MM.1S (cell line): Measurements from ENCODE around the gene EVX2.
A peak's percentile ranks its signal among the peaks of the same experiment; 100 is the strongest.

Source experiments
- DNase-seq: peaks from one replicate; pipeline ENCODE4 v3.0.0-alpha.2; 2015
- H2AFZ ChIP-seq: fragments of 300-600 bp; sonication (generic); 2 replicates; pipeline ENCODE4 v1.6.0; 2016; ENCODE audit warnings: antibody characterized with exemption, low read length
- H3F3A ChIP-seq: fragments of 300-600 bp; sonication (generic); 2 replicates; pipeline ENCODE4 v1.6.1; 2016; ENCODE audit warnings: mild to moderate bottlenecking, antibody characterized with exemption, low read length, moderate library complexity, mixed read lengths; ENCODE audit not compliant: insufficient read depth
- H3K27ac ChIP-seq: fragments of 300-600 bp; sonication (generic); 2 replicates; pipeline ENCODE4 v1.5.1; 2016; ENCODE audit warnings: mild to moderate bottlenecking, low read length
- H3K27me3 ChIP-seq: fragments of 300-600 bp; sonication (generic); replicated peaks from 2 replicates; pipeline ENCODE4 v1.6.0; 2016; ENCODE audit warnings: low read length; ENCODE audit not compliant: insufficient read depth
- H3K36me3 ChIP-seq: fragments of 300-600 bp; sonication (generic); replicated peaks from 2 replicates; pipeline ENCODE4 v1.6.1; 2016; ENCODE audit warnings: mild to moderate bottlenecking, low read length, mixed read lengths; ENCODE audit not compliant: insufficient read depth
- H3K4me1 ChIP-seq: fragments of 300-600 bp; sonication (generic); 2 replicates; pipeline ENCODE4 v1.6.1; 2016; ENCODE audit warnings: low read length, mixed read lengths
- H3K4me2 ChIP-seq: fragments of 300-600 bp; sonication (generic); 2 replicates; pipeline ENCODE4 v1.6.0; 2016; ENCODE audit warnings: low read depth, low read length
- H3K4me3 ChIP-seq: fragments of 300-600 bp; sonication (generic); 2 replicates; pipeline ENCODE4 v1.5.1; 2016; ENCODE audit warnings: low read length, mixed read lengths
- H3K79me2 ChIP-seq: fragments of 300-600 bp; sonication (generic); 2 replicates; pipeline ENCODE4 v1.6.1; 2016; ENCODE audit warnings: mixed run types, low read length, mixed read lengths
- H3K9ac ChIP-seq: fragments of 300-600 bp; sonication (generic); 2 replicates; pipeline ENCODE4 v1.6.1; 2016; ENCODE audit warnings: low read length, mixed read lengths
- H3K9me2 ChIP-seq: fragments of 300-600 bp; sonication (generic); replicated peaks from 2 replicates; pipeline ENCODE4 v1.6.1; 2016; ENCODE audit warnings: mild to moderate bottlenecking, low read length, mixed read lengths; ENCODE audit not compliant: insufficient read depth
- H3K9me3 ChIP-seq: fragments of 300-600 bp; sonication (generic); replicated peaks from 2 replicates; pipeline ENCODE4 v1.6.1; 2016; ENCODE audit warnings: mild to moderate bottlenecking, low read length, mixed read lengths; ENCODE audit not compliant: insufficient read depth
- H4K20me1 ChIP-seq: fragments of 300-600 bp; sonication (generic); 2 replicates; pipeline ENCODE4 v1.6.1; 2016; ENCODE audit warnings: mild to moderate bottlenecking, low read length, moderate library complexity, mixed read lengths; ENCODE audit not compliant: insufficient read depth
- CTCF ChIP-seq: fragments of 300-600 bp; sonication (generic); IDR thresholded peaks from 2 replicates; pipeline ENCODE4 v1.5.1; 2016; ENCODE audit warnings: antibody characterized with exemption, low read length, mixed read lengths
- EZH2 ChIP-seq: fragments of 300-600 bp; sonication (generic); optimal IDR thresholded peaks from 2 replicates; pipeline ENCODE3; 2017; ENCODE audit warnings: low read depth, mild to moderate bottlenecking, antibody characterized with exemption, low read length, mixed read lengths
- EZH2phosphoT487 ChIP-seq: fragments of 300-600 bp; sonication (generic); IDR thresholded peaks from 2 replicates; pipeline ENCODE4 v1.6.1; 2018; ENCODE audit warnings: antibody characterized with exemption, low read length

Gene EVX2

GRCh38 chr2:176097820-176098365 is 14.1 kb upstream of the EVX2 start:
- peaks cover 17% of the 10 kb centered on the region for H3F3A ChIP-seq
- no peaks in the 10 kb centered on the region; the same call in 1 of the 2 replicates for H3K27me3 ChIP-seq
- no peaks in the 10 kb centered on the region for H4K20me1 ChIP-seq
- 0 out of 2 replicates have a peak, but pooled peaks cover 5% of the 10 kb centered on the region for H3K4me1 ChIP-seq
- H3K4me3 ChIP-seq = peak overlapping the region; percentile 66
- peak overlapping the region; percentile 81 for H2AFZ ChIP-seq
- H3K9ac ChIP-seq = peak overlapping the region; percentile 60; the same call in 1 of the 2 replicates
- TF ChIP-seq EZH2phosphoT487 (no peak), EZH2 (no peak), CTCF (no peak; the same call in 1 of the 2 replicates)
- no peak overlapping the region for H3K27ac ChIP-seq
- no peaks in the 10 kb centered on the region for H3K79me2 ChIP-seq
- H3K9me3 ChIP-seq = no peaks in the 10 kb centered on the region
- H3K4me2 ChIP-seq = peak overlapping the region; percentile 95
- no peaks in the 10 kb centered on the region for H3K9me2 ChIP-seq
- no peaks in the 10 kb centered on the region for H3K36me3 ChIP-seq
- no peak for DNase-seq

- H3K4me2 ChIP-seq = peak overlapping the region; percentile 95
- peak overlapping the region; percentile 60 for H3K9ac ChIP-seq
- H3K9me2 ChIP-seq = no peaks in the 10 kb centered on the region
- H3K4me3 ChIP-seq = peak overlapping the region; percentile 66
- no peaks in the 10 kb centered on the region for H3K36me3 ChIP-seq
- H2AFZ ChIP-seq = peak overlapping the region; percentile 81
- no peaks in the 10 kb centered on the region; the same call in 1 of the 2 replicates for H3K27me3 ChIP-seq
- no peaks in the 10 kb centered on the region for H3K79me2 ChIP-seq
- H4K20me1 ChIP-seq = no peaks in the 10 kb centered on the region
- 0 out of 2 replicates have a peak, but pooled peaks cover 5% of the 10 kb centered on the region for H3K4me1 ChIP-seq
- H3K27ac ChIP-seq = peak overlapping the region; percentile 81
- peaks cover 17% of the 10 kb centered on the region for H3F3A ChIP-seq
- TF ChIP-seq EZH2phosphoT487 (no peak), EZH2 (no peak), CTCF (peak; percentile 86)
- no peaks in the 10 kb centered on the region for H3K9me3 ChIP-seq
- peak; percentile 84 for DNase-seq
These were observed 13.4 kb upstream of the EVX2 start for GRCh38 chr2:176096986-176097819.

- TF ChIP-seq EZH2phosphoT487 (no peak), EZH2 (no peak), CTCF (0 out of 2 replicates have a peak, but pooled peaks have one; percentile 7)
- Histone ChIP-seq H2AFZ (peak overlapping the region; percentile 81), H3F3A (peaks cover 17% of the 10 kb centered on the region), H3K9ac (peak overlapping the region; percentile 60), H3K4me1 (0 out of 2 replicates have a peak, but pooled peaks cover 5% of the 10 kb centered on the region), H3K4me3 (peak overlapping the region; percentile 66), H3K27me3 (no peaks in the 10 kb centered on the region; the same call in 1 of the 2 replicates), H3K9me2 (no peaks in the 10 kb centered on the region), H4K20me1 (no peaks in the 10 kb centered on the region), H3K79me2 (no peaks in the 10 kb centered on the region), H3K9me3 (no peaks in the 10 kb centered on the region), H3K36me3 (no peaks in the 10 kb centered on the region), H3K4me2 (peak overlapping the region; percentile 95), H3K27ac (peak overlapping the region; percentile 81)
- DNase-seq = peak; percentile 68
These were observed 12.7 kb upstream of the EVX2 start for GRCh38 chr2:176096243-176096985.
